Measurements from ENCODE around the gene ZNF446.

Gene ZNF446

DNA sequence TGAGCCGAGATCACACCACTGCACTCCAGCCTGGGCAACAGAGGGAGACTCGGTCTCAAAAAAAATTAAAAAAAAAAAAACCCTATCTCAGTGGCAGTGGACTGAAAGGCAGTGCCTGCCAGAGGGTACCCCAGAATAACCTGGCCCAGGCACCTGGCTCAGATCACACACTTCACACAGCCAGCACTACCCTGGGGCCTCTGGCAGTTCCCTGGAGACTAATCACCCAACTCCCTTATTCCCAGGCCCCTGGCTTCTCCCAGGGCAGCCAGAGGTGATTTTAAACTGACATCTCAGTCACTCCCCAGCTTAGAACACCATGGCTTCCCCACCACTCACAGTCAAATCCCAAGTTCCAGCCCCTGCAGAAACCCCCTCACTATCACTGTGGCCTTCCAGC is 39.1 kb downstream of the ZNF446 start:
- TF ChIP-seq, protein P1, sequence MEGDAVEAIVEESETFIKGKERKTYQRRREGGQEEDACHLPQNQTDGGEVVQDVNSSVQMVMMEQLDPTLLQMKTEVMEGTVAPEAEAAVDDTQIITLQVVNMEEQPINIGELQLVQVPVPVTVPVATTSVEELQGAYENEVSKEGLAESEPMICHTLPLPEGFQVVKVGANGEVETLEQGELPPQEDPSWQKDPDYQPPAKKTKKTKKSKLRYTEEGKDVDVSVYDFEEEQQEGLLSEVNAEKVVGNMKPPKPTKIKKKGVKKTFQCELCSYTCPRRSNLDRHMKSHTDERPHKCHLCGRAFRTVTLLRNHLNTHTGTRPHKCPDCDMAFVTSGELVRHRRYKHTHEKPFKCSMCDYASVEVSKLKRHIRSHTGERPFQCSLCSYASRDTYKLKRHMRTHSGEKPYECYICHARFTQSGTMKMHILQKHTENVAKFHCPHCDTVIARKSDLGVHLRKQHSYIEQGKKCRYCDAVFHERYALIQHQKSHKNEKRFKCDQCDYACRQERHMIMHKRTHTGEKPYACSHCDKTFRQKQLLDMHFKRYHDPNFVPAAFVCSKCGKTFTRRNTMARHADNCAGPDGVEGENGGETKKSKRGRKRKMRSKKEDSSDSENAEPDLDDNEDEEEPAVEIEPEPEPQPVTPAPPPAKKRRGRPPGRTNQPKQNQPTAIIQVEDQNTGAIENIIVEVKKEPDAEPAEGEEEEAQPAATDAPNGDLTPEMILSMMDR (IDR thresholded peaks at IDR 0.05; ENCODE audit: insufficient read depth, low read depth, low read length, missing control alignments), result no peak
- DNase-seq (ENCODE audit: low read depth), result no peak
- H3K4me3 ChIP-seq (ENCODE audit: low read length), result no peak overlapping the region

DNA sequence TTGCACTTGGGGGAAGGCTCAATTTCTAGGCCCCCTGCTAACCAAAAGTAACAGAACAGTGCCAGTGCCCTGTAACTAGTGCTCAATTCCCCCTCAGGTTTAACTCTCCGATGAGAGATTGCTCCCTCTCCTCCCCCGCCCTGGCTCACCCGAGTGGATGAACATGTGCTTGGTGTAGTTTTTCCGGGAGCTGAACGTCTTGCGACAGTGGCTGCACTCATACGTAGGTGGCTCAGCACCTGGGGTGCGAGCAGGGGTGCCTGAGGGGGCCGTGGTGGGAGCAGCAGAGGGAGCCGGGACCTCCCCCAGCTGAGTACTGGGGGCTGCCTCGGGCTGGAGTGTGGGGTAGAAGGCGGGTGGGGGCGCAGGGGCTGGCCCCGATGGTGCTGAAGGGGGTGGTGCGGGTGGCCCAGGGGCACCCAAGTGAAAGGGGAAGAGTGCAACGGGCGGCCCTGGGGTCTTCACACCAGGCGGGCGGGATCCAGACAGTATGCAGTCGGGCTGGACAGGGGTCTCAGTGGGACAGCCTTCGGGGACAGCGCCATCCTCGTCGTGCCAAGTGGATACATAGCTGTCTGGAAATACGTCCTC is 40.2 kb downstream of the ZNF446 start:
- no peak overlapping the region for H3K4me3 ChIP-seq (ENCODE audit: low read length)
- TF ChIP-seq, protein P1 (IDR thresholded peaks at IDR 0.05; ENCODE audit: insufficient read depth, low read depth, low read length, missing control alignments), result no peak
- no peak for DNase-seq (ENCODE audit: low read depth)

DNA sequence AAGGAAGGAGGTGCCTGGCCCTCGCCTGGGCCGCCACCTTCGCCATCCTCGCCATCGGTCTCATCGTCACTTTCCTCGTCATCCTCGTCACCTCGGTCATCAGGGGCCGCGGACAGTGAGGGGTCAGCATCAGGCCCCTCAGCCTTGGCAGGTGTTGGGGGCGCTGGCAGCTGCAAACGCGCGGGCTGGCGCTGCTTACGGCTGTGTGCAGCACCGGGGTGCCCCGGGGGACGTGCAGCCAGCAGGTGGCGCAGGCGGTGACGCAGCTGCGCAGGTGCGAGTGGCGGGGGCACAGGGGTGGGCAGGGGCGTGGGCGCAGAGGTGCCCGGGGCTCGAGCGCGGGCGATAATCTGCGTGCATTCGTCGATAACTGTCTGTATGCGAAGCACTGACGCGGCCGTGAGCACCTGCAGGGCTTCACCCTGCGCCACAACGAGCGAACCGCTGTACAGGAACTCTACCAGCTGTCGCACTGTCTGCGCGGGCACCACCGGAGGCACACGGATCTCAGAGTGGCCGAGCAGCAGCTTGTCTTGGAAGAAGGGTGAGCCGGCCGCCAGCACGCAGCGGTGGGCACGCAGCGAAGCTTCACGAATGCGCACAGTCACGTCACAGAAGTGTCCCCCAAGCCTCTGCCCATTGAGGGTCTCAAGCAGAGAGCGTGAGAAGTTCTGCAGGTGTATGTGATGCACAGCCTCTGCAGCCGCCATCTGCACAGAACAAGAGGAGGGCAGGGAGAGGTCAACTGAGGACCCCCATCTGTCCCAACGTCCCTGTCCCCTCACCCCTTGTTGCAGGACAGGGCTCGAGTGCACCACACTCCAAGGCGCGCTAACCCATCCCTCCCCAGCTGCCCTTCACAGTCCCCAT is 41.0 kb downstream of the ZNF446 start:
- H3K4me3 ChIP-seq (ENCODE audit: low read length), result no peak overlapping the region
- DNase-seq (ENCODE audit: low read depth), result no peak
- TF ChIP-seq, protein P1 (IDR thresholded peaks at IDR 0.05; ENCODE audit: insufficient read depth, low read depth, low read length, missing control alignments), result no peak

DNA sequence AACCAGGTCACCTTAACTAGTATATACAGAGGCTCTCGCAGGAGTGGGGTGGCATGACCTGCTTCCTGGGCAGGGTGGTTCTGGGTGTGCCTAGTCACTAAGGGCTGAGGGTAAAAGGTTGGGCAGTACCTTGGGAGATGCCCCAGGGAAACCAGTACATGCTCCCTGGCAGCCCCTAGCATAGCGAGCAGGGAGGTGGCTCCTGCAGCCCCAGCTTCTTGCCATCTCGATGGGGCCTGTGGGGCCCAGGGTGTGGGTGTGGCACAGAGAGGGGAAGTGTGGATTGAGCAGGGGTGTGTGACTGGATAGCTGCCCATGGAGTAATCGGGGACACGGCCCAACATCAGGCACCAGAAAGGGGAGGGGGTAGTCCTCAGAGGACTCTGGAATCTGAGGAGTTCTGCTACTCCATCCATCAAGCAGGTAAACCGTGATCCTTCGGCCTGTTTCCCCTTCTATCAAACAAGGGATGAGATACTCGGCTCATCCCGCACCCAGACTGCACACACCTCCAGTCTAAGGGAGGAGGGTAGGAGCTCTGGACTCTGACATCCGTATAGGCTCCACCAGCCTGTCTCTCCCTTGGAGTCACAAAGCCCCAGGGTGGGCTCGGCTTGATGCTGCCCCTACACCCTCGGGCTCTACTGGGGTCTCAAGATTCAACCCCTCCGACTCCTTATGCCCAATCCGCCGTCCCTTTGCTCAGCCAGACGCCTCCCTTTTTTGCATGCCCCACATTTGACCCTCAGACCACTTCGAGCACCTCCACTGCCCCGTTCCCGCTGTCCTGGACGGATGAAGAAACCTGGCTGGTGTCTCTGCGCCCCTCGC is 42.3 kb downstream of the ZNF446 start:
- DNase-seq (ENCODE audit: low read depth), result peak; percentile 21
- TF ChIP-seq, protein P1 (IDR thresholded peaks at IDR 0.05; ENCODE audit: insufficient read depth, low read depth, low read length, missing control alignments), result no peak
- peak overlapping the region; percentile 73 for H3K4me3 ChIP-seq (ENCODE audit: low read length)

DNA sequence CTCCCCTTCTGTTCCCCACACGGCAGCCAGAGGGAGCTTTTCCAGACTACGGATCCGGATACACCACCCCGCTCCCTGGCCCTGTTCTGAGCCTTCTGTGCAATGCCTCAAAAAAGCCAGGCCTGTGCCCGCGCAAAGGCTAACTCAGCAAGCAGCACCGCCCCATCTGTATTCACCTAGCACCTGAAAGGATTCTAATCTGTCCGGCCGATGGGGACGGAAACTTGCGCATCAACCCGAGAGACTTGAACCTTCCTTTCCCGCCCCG is 42.9 kb downstream of the ZNF446 start:
- peak overlapping the region; percentile 73 for H3K4me3 ChIP-seq (ENCODE audit: low read length)
- peak; percentile 81 for DNase-seq (ENCODE audit: low read depth)
- TF ChIP-seq, protein P1 (IDR thresholded peaks at IDR 0.05; ENCODE audit: insufficient read depth, low read depth, low read length, missing control alignments), result peak; percentile 79

DNA sequence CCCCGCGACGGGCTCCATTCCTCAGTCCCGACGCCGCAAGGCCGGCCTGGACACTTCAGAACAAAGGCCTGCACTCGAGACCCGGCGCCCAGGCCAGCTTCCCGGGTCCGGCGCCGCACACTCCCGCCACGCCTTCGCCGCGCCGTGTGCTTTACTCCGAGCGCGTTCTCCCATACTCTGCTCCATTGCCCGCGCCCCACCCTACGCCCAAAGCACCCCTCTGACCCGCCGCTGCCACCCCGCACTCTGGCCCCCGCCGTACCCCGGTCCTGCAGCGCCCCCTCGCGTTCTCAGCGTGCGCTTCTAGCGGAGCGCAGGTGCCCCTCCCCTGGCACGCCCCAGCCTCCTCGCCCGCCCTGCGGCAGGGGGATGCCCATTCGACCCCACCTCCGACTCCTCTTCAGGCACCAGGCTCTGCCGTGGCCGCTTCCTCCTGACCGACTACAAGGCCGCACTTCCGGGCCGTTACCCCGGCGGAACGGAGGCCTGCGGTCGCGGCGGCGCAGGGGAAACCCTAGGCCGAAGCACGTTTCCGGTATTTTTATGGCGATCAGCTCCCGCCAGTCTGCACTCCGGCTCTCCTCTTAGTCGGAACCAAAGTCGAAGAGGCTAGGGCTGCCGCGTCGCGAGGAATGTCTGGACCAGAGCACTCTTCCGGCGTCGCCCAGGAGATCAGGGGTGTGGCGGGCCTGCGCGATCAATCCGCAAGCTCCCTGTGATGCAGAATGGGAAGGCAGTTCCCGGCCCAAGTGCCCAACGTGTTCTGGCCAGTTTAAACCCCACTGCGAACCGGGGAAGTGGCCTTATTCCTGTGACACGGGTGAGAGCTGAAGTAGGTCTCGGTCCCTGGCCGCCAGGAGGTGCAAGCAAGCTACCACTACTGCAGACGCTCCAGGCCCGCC is 43.5 kb downstream of the ZNF446 start, which contains the start of gene ZBTB45:
ZBTB45 (minus strand) TSS at position 456 of the 902 bp plus-strand sequence. CDS start 2,137 bp downstream, outside the sequence.
- TF ChIP-seq, protein P1 (IDR thresholded peaks at IDR 0.05; ENCODE audit: insufficient read depth, low read depth, low read length, missing control alignments), result peak; percentile 58
- H3K4me3 ChIP-seq (ENCODE audit: low read length), result peak within 1 kb of the TSS; percentile 73
- DNase-seq (ENCODE audit: low read depth), result peak; percentile 97

Data from epithelial cell of esophagus (primary cell).